ENCODE results near the gene GULP1.
"Not testable (repeated sequence)": the region's sequence is repeated elsewhere in the genome, so short reads cannot be mapped to it uniquely, and the experiment has no call there.

Gene GULP1

DNA sequence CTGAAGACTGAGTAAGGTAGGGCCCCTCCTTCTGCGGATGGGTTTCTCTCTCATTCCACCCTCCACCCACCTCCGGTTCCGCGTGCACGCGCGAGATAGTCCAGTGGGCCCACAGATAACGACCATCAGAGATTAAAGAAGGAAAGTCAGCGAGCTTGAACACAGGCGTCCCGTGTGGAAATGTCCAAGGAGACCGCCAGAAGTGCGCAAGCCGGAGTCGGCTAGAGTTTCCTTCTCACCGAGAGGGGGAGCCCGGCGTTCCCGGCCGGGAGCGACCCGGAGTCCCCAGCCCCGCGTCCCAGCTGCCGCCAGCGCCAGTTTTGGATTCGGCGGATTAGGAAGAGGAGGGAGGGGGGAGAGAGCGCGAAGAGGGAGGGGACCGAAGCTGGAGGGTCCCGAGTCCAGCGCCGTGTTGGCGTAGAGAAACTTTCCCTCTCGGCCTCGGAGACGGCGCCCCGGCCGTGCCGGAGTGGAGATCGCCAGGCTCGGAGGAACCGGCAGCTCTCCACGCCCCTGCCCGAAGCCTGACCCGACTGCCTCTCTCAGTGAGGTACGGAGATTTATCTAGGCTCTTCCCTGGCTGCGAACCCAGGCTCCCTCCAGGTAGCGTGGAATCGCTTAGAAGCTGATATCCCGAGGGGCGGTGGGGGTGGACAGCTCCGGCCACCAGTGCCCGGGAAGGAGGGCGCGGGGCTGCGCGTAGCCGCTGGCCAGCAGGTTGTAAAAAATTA lies at the start of gene GULP1:
Gene GULP1, plus strand, starts transcription at position 258 of the 731 bp plus-strand sequence. CDS start 185,829 bp downstream, outside the sequence.
- DNase-seq (ENCODE audit: low read depth in 2 of 2) = no peak

DNA sequence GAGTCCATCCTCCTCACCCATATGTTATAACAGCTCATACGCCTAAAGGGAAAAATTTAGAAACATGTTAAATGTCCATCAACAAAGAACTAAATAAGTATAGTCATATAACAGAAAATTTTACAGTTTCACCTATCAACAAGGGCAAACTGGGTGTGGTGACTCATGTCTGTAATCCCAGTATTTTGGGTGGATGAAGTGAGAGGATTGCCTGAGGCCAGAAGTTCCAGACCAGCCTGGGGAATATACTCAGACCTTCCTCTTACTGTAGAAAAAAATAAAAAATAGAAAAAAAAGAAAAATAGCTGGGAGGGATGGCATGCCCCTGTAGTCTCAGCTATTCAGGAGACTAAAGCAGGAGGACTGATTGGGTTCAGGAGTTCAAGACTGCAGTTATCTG lies 48.3 kb upstream of the GULP1 start:
- DNase-seq (ENCODE audit: low read depth in 2 of 2) = no peak

- no peak for DNase-seq (ENCODE audit: low read depth in 2 of 2)
These were observed 47.3 kb upstream of the GULP1 start for GRCh38 chr2:188244383-188244782.

DNA sequence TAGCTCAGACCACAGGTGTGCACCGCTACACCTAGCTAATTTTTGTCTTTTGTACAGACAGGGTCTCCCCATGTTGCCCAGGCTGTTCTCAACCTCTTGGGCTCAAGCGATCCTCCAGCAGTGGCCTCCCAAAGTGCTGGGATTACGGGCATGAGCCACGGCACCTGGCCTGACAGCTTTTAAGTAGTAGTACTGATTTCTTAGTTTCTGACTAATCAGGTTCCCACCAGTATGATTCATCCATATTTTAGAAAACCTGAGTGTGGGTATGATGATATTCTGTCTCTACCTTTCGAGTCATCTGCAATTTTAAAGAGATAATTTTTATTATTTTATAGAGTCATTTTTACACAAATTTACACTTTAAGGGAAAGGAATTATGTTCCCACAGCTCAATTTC lies 46.4 kb upstream of the GULP1 start:
- no peak for DNase-seq (ENCODE audit: low read depth in 2 of 2)

DNA sequence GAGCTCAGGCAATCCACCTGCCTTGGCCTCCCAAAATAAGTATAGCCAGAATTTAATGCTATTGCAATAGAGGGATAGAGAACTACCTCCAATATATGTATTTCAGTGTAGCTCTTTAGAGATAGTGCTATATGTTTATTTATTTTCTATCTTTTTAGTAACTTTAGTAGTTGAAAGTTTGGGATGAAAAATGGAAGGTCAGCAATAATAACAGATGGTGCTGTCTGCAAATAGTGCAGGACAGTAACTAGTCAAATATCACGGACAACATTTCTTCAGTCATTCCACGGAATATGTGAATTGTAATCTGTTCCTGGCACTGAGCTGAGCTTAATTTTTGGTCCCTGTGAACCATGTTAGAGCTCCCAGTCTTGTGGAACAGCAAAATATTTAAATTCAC lies 43.2 kb upstream of the GULP1 start:
- no peak for DNase-seq (ENCODE audit: low read depth in 2 of 2)

- DNase-seq (ENCODE audit: low read depth in 2 of 2) = no peak
These were observed 40.6 kb upstream of the GULP1 start for GRCh38 chr2:188251034-188251433.

DNA sequence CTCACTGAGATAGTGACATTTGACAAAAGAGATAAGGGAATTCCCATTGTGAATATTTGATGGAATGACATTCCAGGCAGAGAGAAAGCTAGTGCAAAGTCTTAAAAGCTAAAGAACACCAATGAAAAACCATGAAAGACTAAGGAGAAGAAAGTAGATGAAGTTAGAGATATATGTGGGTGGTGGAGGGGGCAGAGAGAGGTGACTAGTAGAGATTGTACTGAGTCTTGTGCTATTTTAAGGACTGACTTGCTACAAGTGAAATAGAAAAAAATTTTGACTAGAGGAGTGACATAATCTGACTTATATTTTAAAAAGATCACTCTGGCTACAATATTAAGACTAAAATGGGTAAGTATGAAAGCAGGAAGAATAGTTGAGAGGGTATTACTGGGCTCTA lies 35.3 kb upstream of the GULP1 start:
- DNase-seq (ENCODE audit: low read depth in 2 of 2) = no peak

DNA sequence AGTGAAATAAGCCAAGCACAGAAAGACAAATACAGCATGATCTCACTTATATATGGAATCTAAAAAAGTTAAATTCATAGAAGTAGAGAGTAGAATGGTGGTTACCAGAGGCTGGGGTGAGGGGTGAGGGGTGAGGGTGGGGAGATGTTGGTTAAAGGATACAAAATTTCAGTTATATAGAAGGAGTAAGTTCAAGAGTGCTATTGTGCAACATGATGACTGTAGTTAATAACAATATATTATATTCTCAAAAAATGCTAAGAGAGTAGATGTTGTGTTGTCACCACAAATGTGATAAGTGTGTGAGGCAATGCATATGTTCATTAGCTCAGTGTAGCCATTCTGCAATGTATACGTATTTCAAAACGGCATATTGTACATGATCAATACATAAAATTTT lies 26.4 kb upstream of the GULP1 start:
- DNase-seq (ENCODE audit: low read depth in 2 of 2) = no peak

- DNase-seq (ENCODE audit: low read depth in 2 of 2) = no peak
These were observed 23.9 kb upstream of the GULP1 start for GRCh38 chr2:188267776-188268175.

DNA sequence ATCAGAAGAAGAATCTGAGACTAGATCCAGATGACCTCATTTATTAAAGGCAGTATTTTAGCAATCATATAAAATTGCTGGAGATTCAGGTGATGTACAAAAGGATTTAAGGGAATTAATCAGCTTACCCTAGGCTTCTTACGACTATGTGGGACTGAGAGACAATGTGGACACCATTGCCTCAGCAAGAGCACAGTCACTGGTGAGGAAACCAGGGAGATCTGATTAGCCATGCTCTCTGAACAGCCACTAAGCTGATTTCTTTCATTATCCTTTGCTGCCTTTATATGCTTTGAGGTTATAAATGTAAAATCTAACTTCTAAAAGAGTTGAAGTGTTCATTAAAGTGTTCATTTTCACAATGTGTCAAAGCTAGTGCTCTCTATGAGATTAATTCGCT lies 22.7 kb upstream of the GULP1 start:
- no peak for DNase-seq (ENCODE audit: low read depth in 2 of 2)

- DNase-seq (ENCODE audit: low read depth in 2 of 2) = no peak
These were observed 19.6 kb upstream of the GULP1 start for GRCh38 chr2:188272121-188272520.

GRCh38 chr2:188274274-188274673 lies 17.4 kb upstream of the GULP1 start:
- DNase-seq (ENCODE audit: low read depth in 2 of 2) = no peak

- no peak for DNase-seq (ENCODE audit: low read depth in 2 of 2)
These were observed 15.4 kb upstream of the GULP1 start for GRCh38 chr2:188276255-188276654.

- DNase-seq (ENCODE audit: low read depth in 2 of 2) = no peak
These were observed 13.9 kb upstream of the GULP1 start for GRCh38 chr2:188277786-188278185.

- no peak for DNase-seq (ENCODE audit: low read depth in 2 of 2)
These were observed 13.1 kb upstream of the GULP1 start for GRCh38 chr2:188278388-188279092.

DNA sequence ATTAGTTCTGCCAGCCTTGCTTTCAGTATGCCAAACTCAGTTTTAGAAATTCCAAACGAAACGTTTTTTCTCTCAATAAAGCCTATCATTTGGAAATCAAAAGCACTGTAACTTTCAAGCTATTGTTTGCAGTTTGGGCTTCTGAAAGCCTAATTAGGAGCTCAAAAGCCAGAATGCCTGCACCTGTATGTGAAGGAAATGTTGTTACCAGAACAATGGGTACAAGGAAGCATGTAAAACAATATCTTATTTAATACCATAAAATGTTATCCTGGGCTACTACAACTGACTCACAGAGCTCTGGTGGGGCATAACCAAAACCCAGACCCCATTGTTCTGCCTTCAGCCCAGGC lies 12.6 kb upstream of the GULP1 start:
- no peak for DNase-seq (ENCODE audit: low read depth in 2 of 2)

DNA sequence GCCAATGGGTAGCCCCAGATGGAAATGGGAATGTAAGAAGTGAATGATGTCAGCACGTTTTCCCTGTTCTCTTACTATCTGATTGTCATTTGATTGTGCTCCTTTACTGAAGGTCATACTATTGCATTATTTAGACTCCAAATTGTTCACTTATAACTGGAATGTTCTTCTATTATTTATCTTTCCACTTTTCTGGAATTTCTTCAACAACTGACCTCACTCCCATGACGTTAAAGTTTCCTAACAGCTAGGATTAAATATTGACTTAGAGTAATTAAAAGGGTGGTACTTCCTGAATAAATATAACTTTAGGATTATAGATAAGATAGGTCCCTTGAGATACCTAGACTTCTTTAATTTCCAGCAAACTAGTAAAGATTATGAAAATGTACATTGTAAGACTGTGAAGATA lies 10.9 kb upstream of the GULP1 start:
- DNase-seq (ENCODE audit: low read depth in 2 of 2) = no peak

DNA sequence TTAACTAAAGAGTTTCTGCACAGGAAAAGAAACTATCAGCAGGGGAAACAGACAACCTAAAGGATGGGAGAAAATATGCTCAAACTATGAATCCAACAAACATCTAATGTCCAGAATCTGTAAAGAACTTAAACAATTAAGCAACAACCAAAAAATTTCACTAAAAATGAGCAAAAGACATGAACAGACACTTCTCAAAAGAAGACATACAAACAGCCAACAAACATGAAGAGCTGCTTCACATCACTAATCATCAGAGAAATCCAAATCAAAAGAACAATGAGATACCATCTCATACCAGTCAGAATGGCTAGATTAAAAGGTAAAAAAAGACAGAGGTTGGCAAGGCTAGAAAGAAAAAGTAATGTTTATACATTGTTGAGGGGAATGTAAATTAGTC lies 8.8 kb upstream of the GULP1 start:
- DNase-seq (ENCODE audit: low read depth in 2 of 2) = no peak

DNA sequence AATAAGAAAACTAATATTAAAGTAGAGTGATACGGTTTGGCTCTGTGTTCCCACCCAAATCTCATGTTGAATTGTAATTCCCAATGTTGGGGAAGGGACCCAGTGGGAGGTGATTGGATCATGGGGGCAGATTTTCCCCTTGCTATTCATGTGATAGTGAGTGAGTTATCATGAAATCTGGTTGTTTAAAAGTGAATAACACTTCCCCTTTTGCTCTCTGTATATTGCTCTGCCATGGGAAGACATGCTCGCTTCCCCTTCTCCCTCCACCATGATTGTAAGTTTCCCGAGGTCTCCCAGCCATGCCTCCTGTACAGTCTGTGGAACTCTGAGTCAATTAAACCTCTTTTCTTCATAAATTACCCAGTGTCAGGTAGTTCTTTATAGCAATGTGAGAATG lies 7.4 kb upstream of the GULP1 start:
- DNase-seq (ENCODE audit: low read depth in 2 of 2) = not testable (repeated sequence)

DNA sequence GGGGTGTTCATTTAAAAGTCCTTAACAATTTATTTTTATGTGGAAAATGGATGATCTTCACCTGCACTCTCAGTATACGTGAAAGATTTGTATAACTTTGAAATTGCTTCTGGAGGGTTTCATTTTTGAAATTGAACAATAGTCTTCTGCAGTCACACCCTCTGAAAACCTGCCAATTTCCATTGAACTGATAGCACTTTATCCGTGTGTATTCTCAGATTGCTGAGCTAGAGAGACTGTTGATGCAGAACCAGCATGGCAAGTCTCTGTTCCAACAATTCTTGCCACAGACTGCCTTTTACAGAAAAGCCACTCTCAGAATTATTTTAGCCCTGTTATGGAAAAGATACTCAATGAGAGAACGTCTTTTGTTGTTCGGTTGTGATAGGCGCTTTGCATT lies 6.6 kb upstream of the GULP1 start:
- DNase-seq (ENCODE audit: low read depth in 2 of 2) = no peak

GRCh38 chr2:188285774-188286173 lies 5.9 kb upstream of the GULP1 start:
- no peak for DNase-seq (ENCODE audit: low read depth in 2 of 2)

DNA sequence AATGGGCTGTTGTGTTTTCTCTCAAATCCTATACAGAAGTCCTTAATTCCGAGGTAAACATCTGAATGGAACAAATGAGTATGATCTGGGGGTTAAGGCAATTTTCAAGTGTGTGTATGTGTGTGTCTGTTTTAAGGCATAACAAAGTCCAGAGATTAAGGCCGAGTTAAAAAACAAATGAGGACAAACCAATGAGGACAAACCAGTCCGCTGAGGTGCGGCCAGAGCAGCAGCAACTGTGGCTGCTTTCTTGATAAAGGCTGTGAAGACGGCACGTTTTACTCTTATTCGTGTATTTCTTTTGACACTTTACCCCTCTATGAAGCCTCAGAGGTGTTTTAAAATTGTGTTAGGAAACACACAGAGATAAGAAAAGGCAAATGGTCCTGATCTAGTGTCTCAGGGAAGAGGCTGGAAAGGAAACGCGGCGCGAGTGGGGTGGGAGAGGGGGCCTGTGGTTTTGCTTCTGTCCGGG lies 495 bp upstream of the GULP1 start:
- no peak for DNase-seq (ENCODE audit: low read depth in 2 of 2)
